SK-N-SH (cell line): ENCODE measurements around the gene EML5. TPM values are rescaled to one million over a fixed set of nuclear protein-coding genes. Genes with fewer than 3 reads are reported as not detected.

Experiments used
- CTCF ChIA-PET: fragments of 300-600, 350-600 bp; formaldehyde crosslinking; extraction: SDS; loops from one replicate; lab custom pipeline; 2021; lab: Yijun Ruan, JAX
- POLR2A ChIA-PET: fragments of 350-600 bp; sonication (Branson Sonifier 250); formaldehyde crosslinking; extraction: SDS; loops from one replicate; lab custom pipeline; 2020; ENCODE audit warnings: antibody characterized with exemption, inconsistent platforms; lab: Yijun Ruan, JAX
- DNase-seq: peaks from one replicate; pipeline ENCODE4 v3.0.0; 2012
- H2AFZ ChIP-seq: fragments of 200-600 bp; sonication (generic); 2 replicates; pipeline ENCODE4 v1.8.1; 2016; ENCODE audit warnings: antibody characterized with exemption, mild to moderate bottlenecking, low read depth
- H3F3A ChIP-seq: fragments of 200-600 bp; sonication (generic); replicated peaks from 2 replicates; pipeline ENCODE3; 2016; ENCODE audit warnings: antibody characterized with exemption, mild to moderate bottlenecking; ENCODE audit not compliant: insufficient read depth
- H3K27ac ChIP-seq, 2 experiments: fragments of 200-500 bp in 1 of 2; fragments of 200-600 bp in 1 of 2; sonication (Bioruptor generic) in 1 of 2; sonication (generic), shearing (Covaris generic) in 1 of 2; 2 replicates each; pipeline versions ENCODE4 v1.5.1 to v1.6.1; 2014 to 2016; ENCODE audit warnings: low read depth in 2 of 2, inconsistent platforms in 1 of 2, low read length in 1 of 2, mild to moderate bottlenecking in 1 of 2, mixed read lengths in 1 of 2
- H3K27me3 ChIP-seq: fragments of 200-600 bp; sonication (generic), shearing (Covaris generic); 2 replicates; pipeline ENCODE4 v1.6.1; 2016; ENCODE audit warnings: mixed run types; ENCODE audit not compliant: insufficient read depth
- H3K36me3 ChIP-seq, 2 experiments: fragments of 200-500 bp in 1 of 2; fragments of 200-600 bp in 1 of 2; sonication (Bioruptor generic) in 1 of 2; sonication (generic) in 1 of 2; replicated peaks in 1 of 2; 2 replicates each; pipeline versions ENCODE3 to v1.5.1; 2014 to 2016; ENCODE audit warnings: low read length in 1 of 2, mild to moderate bottlenecking in 1 of 2; ENCODE audit not compliant: insufficient read depth in 2 of 2, control insufficient read depth in 1 of 2
- H3K4me1 ChIP-seq, 2 experiments: fragments of 200-500 bp in 1 of 2; fragments of 200-600 bp in 1 of 2; sonication (Bioruptor generic) in 1 of 2; sonication (generic), shearing (Covaris generic) in 1 of 2; 2 replicates each; pipeline versions ENCODE4 v1.5.1 to v1.6.1; 2014 to 2016; ENCODE audit warnings: low read depth in 1 of 2, low read length in 1 of 2, mixed run types in 1 of 2; ENCODE audit not compliant: insufficient read depth in 2 of 2, control insufficient read depth in 1 of 2
- H3K4me2 ChIP-seq: fragments of 200-600 bp; sonication (generic), shearing (Covaris generic); 2 replicates; pipeline ENCODE4 v1.6.1; 2017; ENCODE audit warnings: mixed run types
- H3K4me3 ChIP-seq, 2 experiments: fragments of 200-500 bp in 1 of 2; fragments of 200-600 bp in 1 of 2; sonication (Bioruptor generic) in 1 of 2; sonication (generic), shearing (Covaris generic) in 1 of 2; 2 replicates each; pipeline versions ENCODE4 v1.5.1 to v1.8.1; 2014 to 2016; ENCODE audit warnings: low read depth in 2 of 2, inconsistent platforms in 1 of 2, low read length in 1 of 2, mild to moderate bottlenecking in 1 of 2, mixed read lengths in 1 of 2, moderate library complexity in 1 of 2
- H3K79me2 ChIP-seq: fragments of 200-600 bp; sonication (generic); 2 replicates; pipeline ENCODE4 v1.8.1; 2017; ENCODE audit warnings: mild to moderate bottlenecking; ENCODE audit not compliant: insufficient read depth
- H3K9ac ChIP-seq: fragments of 200-600 bp; sonication (generic); 2 replicates; pipeline ENCODE4 v1.6.1; 2017; ENCODE audit warnings: mixed run types
- H3K9me2 ChIP-seq: fragments of 200-600 bp; sonication (generic); 2 replicates; pipeline ENCODE4 v1.6.1; 2017; ENCODE audit warnings: mixed run types
- H3K9me3 ChIP-seq: fragments of 200-600 bp; sonication (generic); 2 replicates; pipeline ENCODE4 v1.6.1; 2017; ENCODE audit warnings: mixed run types, mild to moderate bottlenecking, moderate library complexity
- H4K20me1 ChIP-seq: fragments of 200-600 bp; sonication (generic); 2 replicates; pipeline ENCODE4 v1.6.1; 2017; ENCODE audit warnings: mild to moderate bottlenecking, mixed run types; ENCODE audit not compliant: insufficient read depth
- CHD2 ChIP-seq: fragments of 150-350 bp; IDR thresholded peaks from 2 replicates; pipeline ENCODE4 v1.6.1; 2018; ENCODE audit warnings: low read length; ENCODE audit not compliant: partially characterized antibody
- CTCF ChIP-seq: fragments of 200-600 bp; sonication (generic); IDR thresholded peaks from 2 replicates; pipeline ENCODE4 v1.6.1; 2017; ENCODE audit warnings: antibody characterized with exemption, mild to moderate bottlenecking, moderate library complexity
- EP300 ChIP-seq, 2 experiments: IDR thresholded peaks; 2 replicates each; pipeline versions ENCODE4 v1.4.0 to v1.6.1; 2012; ENCODE audit warnings: borderline replicate concordance in 1 of 2, low read depth in 1 of 2, low read length in 1 of 2
- FOSL2 ChIP-seq: IDR thresholded peaks from 2 replicates; pipeline ENCODE4 v1.4.0; 2012; ENCODE audit warnings: low read depth, mild to moderate bottlenecking, moderate library complexity, borderline replicate concordance
- GATA2 ChIP-seq: sonication (generic); formaldehyde crosslinking; IDR thresholded peaks from 2 replicates; pipeline ENCODE4 v1.5.0; 2020; ENCODE audit warnings: mild to moderate bottlenecking, missing genetic modification reagents
- MXI1 ChIP-seq: IDR thresholded peaks from 2 replicates; pipeline ENCODE4 v1.6.1; 2012; ENCODE audit warnings: mild to moderate bottlenecking, low read depth, low read length, improper control_type of control experiment
- NFIC ChIP-seq: IDR thresholded peaks from 2 replicates; pipeline ENCODE4 v1.4.0; 2012; ENCODE audit warnings: borderline replicate concordance
- PBX3 ChIP-seq: IDR thresholded peaks from 2 replicates; pipeline ENCODE4; 2012
- RAD21 ChIP-seq: IDR thresholded peaks from 2 replicates; pipeline ENCODE4 v1.6.1; 2012; ENCODE audit warnings: mild to moderate bottlenecking, low read length
- RCOR1 ChIP-seq: fragments of 150-350 bp; IDR thresholded peaks from 2 replicates; pipeline ENCODE4 v1.6.1; 2017; ENCODE audit warnings: antibody characterized with exemption, low read length
- SMC3 ChIP-seq: IDR thresholded peaks from 2 replicates; pipeline ENCODE4 v1.6.1; 2012; ENCODE audit warnings: low read depth, low read length, improper control_type of control experiment
- TCF12 ChIP-seq: IDR thresholded peaks from 2 replicates; pipeline ENCODE4 v1.4.0; 2012
- TEAD4 ChIP-seq: IDR thresholded peaks from 2 replicates; pipeline ENCODE4 v1.4.0; 2012; ENCODE audit warnings: mild to moderate bottlenecking, borderline replicate concordance; ENCODE audit not compliant: insufficient read depth
- USF1 ChIP-seq: IDR thresholded peaks from 2 replicates; pipeline ENCODE4 v1.4.0; 2012; ENCODE audit warnings: low read depth, borderline replicate concordance
- YY1 ChIP-seq: IDR thresholded peaks from 2 replicates; pipeline ENCODE4 v1.4.0; 2012; ENCODE audit warnings: low read depth, mild to moderate bottlenecking
- WGBS: methylation state at CpG from one replicate; pipeline ENCODE4 v1.1.6; 2017; ENCODE audit warnings: low lambda C conversion rate; 5-methylcytosine and 5-hydroxymethylcytosine counted together
- polyA plus RNA-seq, 3 experiments: library from polyadenylated mRNA; depleted of rRNA; stranded (reverse); fragments of >200 nt; gene quantifications; 2 replicates each; pipeline ENCODE4 v1.2.3, GENCODE V29; 2012
- TF ChIP-seq, protein P1 (sequence below): IDR thresholded peaks from 2 replicates; pipeline ENCODE4 v1.4.0; 2012; ENCODE audit warnings: low read depth, borderline replicate concordance

Gene EML5
- polyA plus RNA-seq, 1 of the 3 experiments (the other 2 are of a cell fraction) = 0.23 TPM

- no peaks in the 10 kb centered on the region for H3K9me2 ChIP-seq
- DNase-seq = no peak
- CTCF ChIA-PET = no interaction called here
- H3K9ac ChIP-seq = no peak overlapping the region
- no peaks in the 10 kb centered on the region for H3K4me1 ChIP-seq
- WGBS = 86% methylated on average over 3 of the region's 3 CpGs
- peaks cover 0 to 9% of the 10 kb centered on the region in 2 experiments for H3K36me3 ChIP-seq
- H3K27ac ChIP-seq = no peak overlapping the region
- H3K27me3 ChIP-seq = no peaks in the 10 kb centered on the region
- no peak overlapping the region for H2AFZ ChIP-seq
- H3K9me3 ChIP-seq = no peaks in the 10 kb centered on the region
- H4K20me1 ChIP-seq = no peaks in the 10 kb centered on the region
- no peaks in the 10 kb centered on the region for H3K79me2 ChIP-seq
- POLR2A ChIA-PET = no interaction called here
- H3F3A ChIP-seq = no peaks in the 10 kb centered on the region
- no peak overlapping the region for H3K4me3 ChIP-seq
- no peak for TF ChIP-seq NFIC
- TF ChIP-seq RCOR1 = no peak
- no peak for TF ChIP-seq EP300 (IDR thresholded peaks at IDR 0.05; ENCODE audit: borderline replicate concordance in 1 of 2, low read depth in 1 of 2, low read length in 1 of 2)
- TF ChIP-seq SMC3 = no peak
- H3K4me2 ChIP-seq = no peak overlapping the region
These were observed 167.1 kb downstream of the EML5 start for GRCh38 chr14:88625671-88626070.

DNA sequence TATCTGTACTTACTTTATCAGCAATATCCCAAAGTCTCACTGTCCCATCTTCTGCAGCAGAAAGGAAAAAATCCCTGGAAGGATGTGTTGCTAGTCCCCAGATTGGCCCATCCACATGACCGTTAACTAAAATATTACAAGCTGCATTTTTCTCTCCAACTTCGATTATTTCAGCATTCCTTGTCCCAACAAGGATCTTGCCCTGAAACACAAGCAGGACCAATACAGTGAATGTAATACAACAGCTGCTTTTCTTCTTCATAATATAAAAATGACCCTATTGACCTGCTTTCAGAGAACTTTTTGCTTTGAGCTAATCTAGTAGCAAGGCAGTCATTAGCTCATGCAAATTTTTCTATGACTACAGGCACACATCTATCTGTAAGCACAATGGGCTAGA lies 171.7 kb downstream of the EML5 start:
- H3K4me1 ChIP-seq = no peaks in the 10 kb centered on the region
- peaks cover 22% of the 10 kb centered on the region in 2 experiments for H3K36me3 ChIP-seq
- no peaks in the 10 kb centered on the region for H4K20me1 ChIP-seq
- H2AFZ ChIP-seq = no peak overlapping the region
- peaks cover 4% of the 10 kb centered on the region for H3F3A ChIP-seq
- H3K9ac ChIP-seq = no peak overlapping the region
- WGBS = 94% methylated on average over 2 of the region's 2 CpGs
- no peak overlapping the region for H3K4me3 ChIP-seq
- no peaks in the 10 kb centered on the region for H3K27me3 ChIP-seq
- DNase-seq = no peak
- ChIA-PET POLR2A (interaction anchor here (0.5 kb wide), 1 partner anchor 62 kb away, joined by 3 read pairs; no protein-coding TSS in a partner anchor), CTCF (no interaction called here)
- no peak for TF ChIP-seq USF1
- TF ChIP-seq, protein P1, sequence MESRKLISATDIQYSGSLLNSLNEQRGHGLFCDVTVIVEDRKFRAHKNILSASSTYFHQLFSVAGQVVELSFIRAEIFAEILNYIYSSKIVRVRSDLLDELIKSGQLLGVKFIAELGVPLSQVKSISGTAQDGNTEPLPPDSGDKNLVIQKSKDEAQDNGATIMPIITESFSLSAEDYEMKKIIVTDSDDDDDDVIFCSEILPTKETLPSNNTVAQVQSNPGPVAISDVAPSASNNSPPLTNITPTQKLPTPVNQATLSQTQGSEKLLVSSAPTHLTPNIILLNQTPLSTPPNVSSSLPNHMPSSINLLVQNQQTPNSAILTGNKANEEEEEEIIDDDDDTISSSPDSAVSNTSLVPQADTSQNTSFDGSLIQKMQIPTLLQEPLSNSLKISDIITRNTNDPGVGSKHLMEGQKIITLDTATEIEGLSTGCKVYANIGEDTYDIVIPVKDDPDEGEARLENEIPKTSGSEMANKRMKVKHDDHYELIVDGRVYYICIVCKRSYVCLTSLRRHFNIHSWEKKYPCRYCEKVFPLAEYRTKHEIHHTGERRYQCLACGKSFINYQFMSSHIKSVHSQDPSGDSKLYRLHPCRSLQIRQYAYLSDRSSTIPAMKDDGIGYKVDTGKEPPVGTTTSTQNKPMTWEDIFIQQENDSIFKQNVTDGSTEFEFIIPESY = no peak
- TF ChIP-seq RAD21 = no peak
- no peak for TF ChIP-seq CHD2
- no peak for TF ChIP-seq FOSL2
- no peak for TF ChIP-seq YY1
- TF ChIP-seq PBX3 = no peak
- TF ChIP-seq TEAD4 = no peak
- no peak for TF ChIP-seq CTCF
- TF ChIP-seq MXI1 = no peak
- TF ChIP-seq GATA2 (CRISPR knock-in tag) = no peak
- TF ChIP-seq TCF12 = no peak
- no peaks in the 10 kb centered on the region for H3K9me3 ChIP-seq
- H3K27ac ChIP-seq = no peak overlapping the region
- no peaks in the 10 kb centered on the region for H3K79me2 ChIP-seq
- no peaks in the 10 kb centered on the region for H3K9me2 ChIP-seq
- no peak overlapping the region for H3K4me2 ChIP-seq
